ENCODE results near the gene HIRA.

- TF ChIP-seq CTCF (IDR thresholded peaks at IDR 0.05) (no peak), POLR2A (IDR thresholded peaks at IDR 0.05) (no peak)
Measured at GRCh38 chr22:19373450-19373849, 58.1 kb downstream of the HIRA start.

Measured in prostate gland (tissue), 2 donors.